BJ (cell line): ENCODE results near the gene ZFAND4. TPM values are rescaled to one million over a fixed set of nuclear protein-coding genes. Genes with fewer than 3 reads are reported as not detected.
A peak's percentile ranks its signal among the peaks of the same experiment; 100 is the strongest.
"Not testable (repeated sequence)": the region's sequence is repeated elsewhere in the genome, so short reads cannot be mapped to it uniquely, and the experiment has no call there.

ENCODE experiments used
- CTCF ChIA-PET: fragments of 350-600 bp; formaldehyde crosslinking; extraction: SDS; loops from one replicate; lab custom pipeline; 2021; ENCODE audit warnings: antibody characterized with exemption, inconsistent platforms; lab: Yijun Ruan, JAX
- POLR2A ChIA-PET: fragments of 300-600 bp; sonication (Branson Sonifier 250); formaldehyde crosslinking; extraction: SDS; loops from one replicate; lab custom pipeline; 2021; ENCODE audit warnings: antibody characterized with exemption; lab: Charles Lee
- DNase-seq: peaks from one replicate; pipeline ENCODE4 v3.0.0-alpha.2; 2011; ENCODE audit warnings: low read depth
- H3K27me3 ChIP-seq: 2 replicates; pipeline ENCODE4 v1.6.0; 2011; ENCODE audit warnings: low read length; ENCODE audit not compliant: control insufficient read depth, insufficient read depth
- H3K36me3 ChIP-seq: 2 replicates; pipeline ENCODE4 v1.5.1; 2011; ENCODE audit warnings: low read length; ENCODE audit not compliant: control insufficient read depth, insufficient read depth
- H3K4me3 ChIP-seq: 2 replicates; pipeline ENCODE4 v1.5.1; 2011; ENCODE audit warnings: low read depth, mild to moderate bottlenecking, control low read depth, low read length
- polyA minus RNA-seq: library from RNA; depleted of rRNA, polyadenylated mRNA; stranded (reverse); fragments of >200 nt; gene quantifications from 2 replicates; pipeline ENCODE4 v1.2.3, GENCODE V29; 2011; rRNA and poly(A)+ RNA removed
- polyA plus RNA-seq: library from polyadenylated mRNA; depleted of rRNA; stranded (reverse); fragments of >200 nt; gene quantifications from 2 replicates; pipeline ENCODE4 v1.2.3, GENCODE V29; 2011; rRNA removed
- TF ChIP-seq, protein P1 (sequence below): IDR thresholded peaks from 2 replicates; pipeline ENCODE4 v1.5.1; 2011; ENCODE audit warnings: low read depth, mild to moderate bottlenecking, control low read depth, inconsistent platforms, low read length, moderate library complexity; ENCODE audit not compliant: insufficient read depth

Gene ZFAND4
- polyA plus RNA-seq, result 2.1 and 3.6 TPM in 2 replicates
- 2.3 and 2.4 TPM in 2 replicates for polyA minus RNA-seq

- Histone ChIP-seq H3K4me3 (peak within 1 kb of the TSS; percentile 61), H3K36me3 (no peaks in the 10 kb centered on the region), H3K27me3 (no peaks in the 10 kb centered on the region)
- POLR2A ChIA-PET, result no interaction called here
- CTCF ChIA-PET, result interaction anchor here (0.6 to 3.2 kb wide), 6 partner anchors 32 to 437 kb away, joined by 3 to 23 read pairs (median 3); no protein-coding TSS in a partner anchor
- TF ChIP-seq, protein P1, sequence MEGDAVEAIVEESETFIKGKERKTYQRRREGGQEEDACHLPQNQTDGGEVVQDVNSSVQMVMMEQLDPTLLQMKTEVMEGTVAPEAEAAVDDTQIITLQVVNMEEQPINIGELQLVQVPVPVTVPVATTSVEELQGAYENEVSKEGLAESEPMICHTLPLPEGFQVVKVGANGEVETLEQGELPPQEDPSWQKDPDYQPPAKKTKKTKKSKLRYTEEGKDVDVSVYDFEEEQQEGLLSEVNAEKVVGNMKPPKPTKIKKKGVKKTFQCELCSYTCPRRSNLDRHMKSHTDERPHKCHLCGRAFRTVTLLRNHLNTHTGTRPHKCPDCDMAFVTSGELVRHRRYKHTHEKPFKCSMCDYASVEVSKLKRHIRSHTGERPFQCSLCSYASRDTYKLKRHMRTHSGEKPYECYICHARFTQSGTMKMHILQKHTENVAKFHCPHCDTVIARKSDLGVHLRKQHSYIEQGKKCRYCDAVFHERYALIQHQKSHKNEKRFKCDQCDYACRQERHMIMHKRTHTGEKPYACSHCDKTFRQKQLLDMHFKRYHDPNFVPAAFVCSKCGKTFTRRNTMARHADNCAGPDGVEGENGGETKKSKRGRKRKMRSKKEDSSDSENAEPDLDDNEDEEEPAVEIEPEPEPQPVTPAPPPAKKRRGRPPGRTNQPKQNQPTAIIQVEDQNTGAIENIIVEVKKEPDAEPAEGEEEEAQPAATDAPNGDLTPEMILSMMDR, result peak; percentile 46
- DNase-seq, result peak; percentile 82
These were observed at the start of gene ZFAND4 for GRCh38 chr10:45672181-45673073. ZFAND4 (minus strand) TSS chr10:45672772; CDS start chr10:45663725, 9,047 bp downstream.

DNA sequence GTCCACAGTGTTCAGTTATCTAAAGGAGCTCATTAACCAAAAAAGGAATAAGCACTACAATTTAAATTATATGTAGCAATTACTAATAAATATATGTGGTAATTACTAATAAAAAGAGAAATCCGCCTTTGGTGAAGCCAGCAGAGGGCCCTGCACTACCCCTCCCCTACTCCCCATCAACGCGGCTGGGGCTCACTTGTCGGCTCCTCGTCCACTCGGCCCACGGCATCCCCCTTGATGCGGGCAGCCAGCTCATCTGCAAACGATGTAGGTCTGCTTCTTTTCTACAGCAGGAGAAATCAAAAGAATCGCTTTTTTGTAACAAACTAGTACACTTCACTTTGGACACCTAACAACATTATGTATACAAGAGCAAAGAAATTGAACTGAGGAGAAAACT lies 48.9 kb upstream of the ZFAND4 start:
- H3K4me3 ChIP-seq, DNase-seq, H3K27me3 ChIP-seq, CTCF ChIA-PET, H3K36me3 ChIP-seq, POLR2A ChIA-PET: not testable (repeated sequence)

- H3K27me3 ChIP-seq, POLR2A ChIA-PET, DNase-seq, H3K4me3 ChIP-seq, CTCF ChIA-PET, H3K36me3 ChIP-seq: not testable (repeated sequence)
These were observed 45.1 kb upstream of the ZFAND4 start for GRCh38 chr10:45717642-45718041.

GRCh38 chr10:45717053-45717452 lies 44.5 kb upstream of the ZFAND4 start:
- DNase-seq, H3K36me3 ChIP-seq, CTCF ChIA-PET, H3K4me3 ChIP-seq, POLR2A ChIA-PET, H3K27me3 ChIP-seq: not testable (repeated sequence)

DNA sequence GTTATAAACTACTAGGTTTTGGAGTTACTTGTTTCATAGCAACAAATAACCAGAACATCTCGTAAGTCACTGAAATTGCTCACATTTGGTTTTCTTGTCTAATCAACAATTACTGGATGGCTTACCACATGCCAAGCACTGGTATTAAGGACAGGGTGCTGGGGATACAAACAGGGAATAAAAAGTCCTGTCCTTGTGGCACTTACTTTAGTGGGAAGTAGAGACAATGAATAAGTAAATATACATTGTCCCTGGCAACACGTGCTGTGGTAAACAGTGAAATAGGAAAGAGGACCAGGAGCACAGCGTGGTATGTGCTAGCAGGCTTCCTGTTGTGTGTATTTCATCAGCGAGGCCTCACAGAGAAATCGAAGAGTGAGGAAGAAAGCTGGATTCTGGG lies 38.7 kb upstream of the ZFAND4 start:
- H3K27me3 ChIP-seq, POLR2A ChIA-PET, H3K4me3 ChIP-seq, H3K36me3 ChIP-seq, CTCF ChIA-PET, DNase-seq: not testable (repeated sequence)

- POLR2A ChIA-PET, result interaction anchor here (0.6 to 0.7 kb wide), 2 partner anchors 45 to 51 kb away, joined by 5 to 6 read pairs; no protein-coding TSS in a partner anchor
- H3K27me3 ChIP-seq, H3K4me3 ChIP-seq, H3K36me3 ChIP-seq, CTCF ChIA-PET, DNase-seq: not testable (repeated sequence)
These were observed 37.7 kb upstream of the ZFAND4 start for GRCh38 chr10:45710200-45710796.

- POLR2A ChIA-PET, CTCF ChIA-PET, H3K36me3 ChIP-seq, DNase-seq, H3K27me3 ChIP-seq, H3K4me3 ChIP-seq: not testable (repeated sequence)
These were observed 5.9 kb upstream of the ZFAND4 start for GRCh38 chr10:45678467-45678866.

DNA sequence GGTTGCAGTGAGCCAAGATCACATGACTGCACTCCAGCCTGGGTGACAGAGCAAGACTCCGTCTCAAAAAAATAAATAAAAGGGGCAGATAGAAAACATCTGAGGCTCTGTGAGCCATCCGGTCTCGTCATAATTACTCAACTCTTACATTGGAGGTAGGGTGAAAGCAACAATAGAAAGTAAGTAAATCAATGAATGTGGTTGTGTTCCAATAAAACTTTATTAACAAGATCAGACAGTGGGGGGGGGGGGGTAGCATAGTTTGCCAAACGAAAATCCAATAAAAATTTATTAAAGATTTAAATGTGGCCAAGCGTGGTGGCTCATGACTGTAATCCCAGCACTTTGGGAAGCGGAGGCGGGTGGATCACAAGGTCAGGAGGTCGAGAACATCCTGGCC lies 2.8 kb upstream of the ZFAND4 start:
- ChIA-PET POLR2A (no interaction called here), CTCF (no interaction called here)
- TF ChIP-seq, protein P1, result no peak
- Histone ChIP-seq H3K36me3 (no peaks in the 10 kb centered on the region), H3K27me3 (no peaks in the 10 kb centered on the region), H3K4me3 (no peak overlapping the region)
- no peak for DNase-seq
